Stimulated activated CD8-positive, alpha-beta memory T cell treated with anti-CD3 and anti-CD28 coated beads, Interleukin-4, amount 100 ng/mL, for 4 hours (primary cell): ENCODE measurements around the gene TOR1B.

Source experiments
- DNase-seq, 2 donors: peaks; one replicate each; pipeline ENCODE4 v3.0.0-alpha.2; 2020; ENCODE audit warnings: low read depth in 2 of 2, low spot score in 1 of 2

The TOR1B gene

GRCh38 chr9:129839324-129840023, 36.5 kb downstream of the TOR1B start:
- DNase-seq: no peak

- DNase-seq: no peak
Measured at GRCh38 chr9:129840034-129840433, 37.0 kb downstream of the TOR1B start.

GRCh38 chr9:129841071-129841470, 38.1 kb downstream of the TOR1B start:
- no peak for DNase-seq

- DNase-seq: no peak
Measured at GRCh38 chr9:129845373-129845772, 42.4 kb downstream of the TOR1B start.

GRCh38 chr9:129848712-129849441, 45.9 kb downstream of the TOR1B start:
- no peak for DNase-seq

- no peak for DNase-seq
Measured at GRCh38 chr9:129849901-129850300, 46.9 kb downstream of the TOR1B start.

GRCh38 chr9:129850821-129851550, 48.0 kb downstream of the TOR1B start:
- no peak for DNase-seq

GRCh38 chr9:129851821-129852220, 48.8 kb downstream of the TOR1B start:
- no peak for DNase-seq

GRCh38 chr9:129852579-129852978, 49.6 kb downstream of the TOR1B start:
- no peak for DNase-seq

GRCh38 chr9:129853614-129854013, 50.6 kb downstream of the TOR1B start:
- no peak for DNase-seq

GRCh38 chr9:129854588-129855110, 51.7 kb downstream of the TOR1B start:
- DNase-seq: no peak

GRCh38 chr9:129857207-129857606, 54.2 kb downstream of the TOR1B start:
- no peak for DNase-seq

GRCh38 chr9:129858167-129858962, 55.4 kb downstream of the TOR1B start:
- no peak for DNase-seq
